IMR-90 (cell line): ENCODE data around the gene IL6ST.

ENCODE experiments used
- CTCF ChIP-seq: conservative IDR thresholded peaks from 2 replicates; pipeline ENCODE4 v1.5.1; 2012; ENCODE audit warnings: mild to moderate bottlenecking, low read depth, low read length, improper control_type of control experiment
- FOS ChIP-seq: fragments of 150-350 bp; IDR thresholded peaks from 2 replicates; pipeline ENCODE4 v1.6.1; 2016; ENCODE audit warnings: low read depth, low read length
- POLR2A ChIP-seq: IDR thresholded peaks from 2 replicates; pipeline ENCODE4 v1.6.1; 2012; ENCODE audit warnings: mild to moderate bottlenecking, low read depth, low read length
- RAD21 ChIP-seq: IDR thresholded peaks from 2 replicates; pipeline ENCODE4 v1.6.1; 2012; ENCODE audit warnings: low read length, improper control_type of control experiment
- RCOR1 ChIP-seq: IDR thresholded peaks from 2 replicates; pipeline ENCODE4 v1.6.1; 2012; ENCODE audit warnings: mild to moderate bottlenecking, low read length, improper control_type of control experiment; ENCODE audit not compliant: insufficient replicate concordance
- SMC3 ChIP-seq: fragments of 150-350 bp; IDR thresholded peaks from 2 replicates; pipeline ENCODE4 v1.6.1; 2016; ENCODE audit warnings: low read depth, mild to moderate bottlenecking, antibody characterized with exemption, low read length, moderate library complexity
- TF ChIP-seq, protein P1 (sequence below): fragments of 150-350 bp; IDR thresholded peaks from 2 replicates; pipeline ENCODE4 v1.6.1; 2016; ENCODE audit warnings: low read depth, mild to moderate bottlenecking, low read length, moderate library complexity, borderline replicate concordance

DNA sequence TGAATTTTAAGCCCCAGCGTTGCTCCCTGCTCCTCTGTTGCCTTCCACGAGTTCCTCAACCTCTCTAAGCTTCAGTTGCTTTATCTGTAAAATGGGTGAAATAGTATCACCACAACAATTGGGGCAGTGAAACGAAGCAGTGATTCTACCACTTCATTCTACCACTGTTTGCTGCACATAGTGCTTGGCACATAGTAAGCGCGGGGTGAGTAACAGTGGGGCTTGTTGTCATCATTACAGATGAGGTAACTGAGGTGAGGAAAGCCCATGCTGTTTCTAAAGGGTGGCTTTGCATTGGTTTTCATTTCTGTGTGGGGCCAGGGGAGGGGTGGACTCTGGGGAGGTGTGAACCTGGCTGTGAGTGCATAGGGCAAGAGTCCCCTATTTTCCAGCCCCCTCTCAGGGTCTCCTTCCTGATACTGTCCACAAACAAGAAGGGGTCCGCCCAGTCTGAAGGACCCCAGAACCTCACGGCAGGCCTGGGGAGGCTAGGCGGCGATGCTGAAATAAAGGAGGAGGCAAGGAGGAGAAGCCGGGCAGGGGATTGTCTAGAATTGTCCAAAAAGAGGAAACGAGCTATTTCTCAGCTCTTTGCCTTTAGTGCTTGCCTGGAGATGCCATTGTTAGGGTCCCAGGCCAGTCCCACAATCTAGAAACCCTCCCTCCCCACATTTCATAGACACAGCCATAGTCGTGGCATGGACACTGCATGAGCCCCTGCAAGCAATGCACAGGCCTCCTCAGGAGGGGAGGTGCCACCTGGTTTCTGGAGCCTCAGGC lies 65.6 kb downstream of the IL6ST start:
- TF ChIP-seq CTCF (no peak), FOS (no peak), POLR2A (no peak), SMC3 (no peak), RCOR1 (no peak), RAD21 (no peak)
- TF ChIP-seq, protein P1, sequence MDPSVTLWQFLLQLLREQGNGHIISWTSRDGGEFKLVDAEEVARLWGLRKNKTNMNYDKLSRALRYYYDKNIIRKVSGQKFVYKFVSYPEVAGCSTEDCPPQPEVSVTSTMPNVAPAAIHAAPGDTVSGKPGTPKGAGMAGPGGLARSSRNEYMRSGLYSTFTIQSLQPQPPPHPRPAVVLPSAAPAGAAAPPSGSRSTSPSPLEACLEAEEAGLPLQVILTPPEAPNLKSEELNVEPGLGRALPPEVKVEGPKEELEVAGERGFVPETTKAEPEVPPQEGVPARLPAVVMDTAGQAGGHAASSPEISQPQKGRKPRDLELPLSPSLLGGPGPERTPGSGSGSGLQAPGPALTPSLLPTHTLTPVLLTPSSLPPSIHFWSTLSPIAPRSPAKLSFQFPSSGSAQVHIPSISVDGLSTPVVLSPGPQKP, result no peak
